ENCODE measurements around the gene SRP19. TPM values are rescaled to one million over a fixed set of nuclear protein-coding genes. Genes with fewer than 3 reads are reported as not detected.

SRP19 gene
- total and polyA plus RNA-seq, 9 of the 15 experiments (the other 6 are each of a cell fraction or from before 2014, with no cell fraction given), result 52.3 to 357 (median 146) TPM

DNA sequence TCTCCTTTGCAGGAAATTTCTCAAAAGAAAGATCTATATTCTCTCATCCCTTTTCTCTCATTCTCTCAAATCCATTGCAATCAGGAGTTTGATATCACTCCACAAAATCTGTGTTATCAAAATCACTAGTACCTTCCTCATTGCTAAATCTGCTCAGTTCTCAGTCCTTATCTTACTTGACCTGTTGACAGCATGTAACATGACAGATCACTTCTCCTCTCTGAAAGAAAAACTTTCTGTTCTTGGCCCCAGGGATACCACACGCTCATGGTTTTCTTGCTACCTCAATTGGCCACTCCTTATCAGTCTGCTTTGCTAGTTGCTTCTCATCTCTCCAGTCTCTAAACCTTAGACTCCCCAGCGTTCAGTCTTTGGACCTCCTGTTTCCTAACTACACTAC is 22.1 kb downstream of the SRP19 start (continued):
- TF ChIP-seq ELF1 (tag; IDR thresholded peaks at IDR 0.05) (no peak), SLC30A9 (CRISPR knock-in tag; IDR thresholded peaks at IDR 0.05) (no peak), GTF2A2 (tag; IDR thresholded peaks at IDR 0.05) (no peak), HNRNPLL (IDR thresholded peaks at IDR 0.05; ENCODE audit: low read depth, low read length, poor library complexity, severe bottlenecking) (no peak), SAFB (IDR thresholded peaks at IDR 0.05; ENCODE audit: borderline replicate concordance, low read depth, low read length) (no peak), ZC3H11A (IDR thresholded peaks at IDR 0.05; ENCODE audit: low read depth, low read length) (no peak), TCF3 (CRISPR knock-in tag; IDR thresholded peaks at IDR 0.05) (peak; percentile 53), PCBP2 (IDR thresholded peaks at IDR 0.05; ENCODE audit: low read depth, low read length, poor library complexity, severe bottlenecking) (no peak), MECOM (CRISPR knock-in tag; IDR thresholded peaks at IDR 0.05) (no peak), TAF7 (tag; IDR thresholded peaks at IDR 0.05) (no peak), DDX20 (tag; IDR thresholded peaks at IDR 0.05; ENCODE audit: low read depth) (no peak), MTA2 (IDR thresholded peaks at IDR 0.05; ENCODE audit: low read depth) (peak; percentile 22; the same call in 1 of the 2 replicates), ZSCAN29 (IDR thresholded peaks at IDR 0.05) (no peak), HDGF (IDR thresholded peaks at IDR 0.05) (no peak), NR1H2 (CRISPR knock-in tag; IDR thresholded peaks at IDR 0.05) (no peak), ZNF76 (CRISPR knock-in tag; IDR thresholded peaks at IDR 0.05; ENCODE audit: borderline replicate concordance) (no peak), HDAC1 (IDR thresholded peaks at IDR 0.05) (peak; percentile 30 to 94; a peak in 2 of 4 replicates), CBX8 (IDR thresholded peaks at IDR 0.05; ENCODE audit: borderline replicate concordance, extremely low read depth, low read depth, low read length, poor library complexity, severe bottlenecking) (no peak), CBFA2T2 (conservative IDR thresholded peaks at IDR 0.05) (0 out of 2 replicates have a peak, but pooled peaks have one; percentile 9), CAMTA2 (CRISPR knock-in tag; conservative IDR thresholded peaks at IDR 0.05) (no peak), ZNF644 (tag; IDR thresholded peaks at IDR 0.05; ENCODE audit: low read depth) (no peak)
- TF ChIP-seq, protein P1, sequence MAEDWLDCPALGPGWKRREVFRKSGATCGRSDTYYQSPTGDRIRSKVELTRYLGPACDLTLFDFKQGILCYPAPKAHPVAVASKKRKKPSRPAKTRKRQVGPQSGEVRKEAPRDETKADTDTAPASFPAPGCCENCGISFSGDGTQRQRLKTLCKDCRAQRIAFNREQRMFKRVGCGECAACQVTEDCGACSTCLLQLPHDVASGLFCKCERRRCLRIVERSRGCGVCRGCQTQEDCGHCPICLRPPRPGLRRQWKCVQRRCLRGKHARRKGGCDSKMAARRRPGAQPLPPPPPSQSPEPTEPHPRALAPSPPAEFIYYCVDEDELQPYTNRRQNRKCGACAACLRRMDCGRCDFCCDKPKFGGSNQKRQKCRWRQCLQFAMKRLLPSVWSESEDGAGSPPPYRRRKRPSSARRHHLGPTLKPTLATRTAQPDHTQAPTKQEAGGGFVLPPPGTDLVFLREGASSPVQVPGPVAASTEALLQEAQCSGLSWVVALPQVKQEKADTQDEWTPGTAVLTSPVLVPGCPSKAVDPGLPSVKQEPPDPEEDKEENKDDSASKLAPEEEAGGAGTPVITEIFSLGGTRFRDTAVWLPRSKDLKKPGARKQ (CRISPR knock-in tag; IDR thresholded peaks at IDR 0.05), result no peak
- TF ChIP-seq, protein P2, sequence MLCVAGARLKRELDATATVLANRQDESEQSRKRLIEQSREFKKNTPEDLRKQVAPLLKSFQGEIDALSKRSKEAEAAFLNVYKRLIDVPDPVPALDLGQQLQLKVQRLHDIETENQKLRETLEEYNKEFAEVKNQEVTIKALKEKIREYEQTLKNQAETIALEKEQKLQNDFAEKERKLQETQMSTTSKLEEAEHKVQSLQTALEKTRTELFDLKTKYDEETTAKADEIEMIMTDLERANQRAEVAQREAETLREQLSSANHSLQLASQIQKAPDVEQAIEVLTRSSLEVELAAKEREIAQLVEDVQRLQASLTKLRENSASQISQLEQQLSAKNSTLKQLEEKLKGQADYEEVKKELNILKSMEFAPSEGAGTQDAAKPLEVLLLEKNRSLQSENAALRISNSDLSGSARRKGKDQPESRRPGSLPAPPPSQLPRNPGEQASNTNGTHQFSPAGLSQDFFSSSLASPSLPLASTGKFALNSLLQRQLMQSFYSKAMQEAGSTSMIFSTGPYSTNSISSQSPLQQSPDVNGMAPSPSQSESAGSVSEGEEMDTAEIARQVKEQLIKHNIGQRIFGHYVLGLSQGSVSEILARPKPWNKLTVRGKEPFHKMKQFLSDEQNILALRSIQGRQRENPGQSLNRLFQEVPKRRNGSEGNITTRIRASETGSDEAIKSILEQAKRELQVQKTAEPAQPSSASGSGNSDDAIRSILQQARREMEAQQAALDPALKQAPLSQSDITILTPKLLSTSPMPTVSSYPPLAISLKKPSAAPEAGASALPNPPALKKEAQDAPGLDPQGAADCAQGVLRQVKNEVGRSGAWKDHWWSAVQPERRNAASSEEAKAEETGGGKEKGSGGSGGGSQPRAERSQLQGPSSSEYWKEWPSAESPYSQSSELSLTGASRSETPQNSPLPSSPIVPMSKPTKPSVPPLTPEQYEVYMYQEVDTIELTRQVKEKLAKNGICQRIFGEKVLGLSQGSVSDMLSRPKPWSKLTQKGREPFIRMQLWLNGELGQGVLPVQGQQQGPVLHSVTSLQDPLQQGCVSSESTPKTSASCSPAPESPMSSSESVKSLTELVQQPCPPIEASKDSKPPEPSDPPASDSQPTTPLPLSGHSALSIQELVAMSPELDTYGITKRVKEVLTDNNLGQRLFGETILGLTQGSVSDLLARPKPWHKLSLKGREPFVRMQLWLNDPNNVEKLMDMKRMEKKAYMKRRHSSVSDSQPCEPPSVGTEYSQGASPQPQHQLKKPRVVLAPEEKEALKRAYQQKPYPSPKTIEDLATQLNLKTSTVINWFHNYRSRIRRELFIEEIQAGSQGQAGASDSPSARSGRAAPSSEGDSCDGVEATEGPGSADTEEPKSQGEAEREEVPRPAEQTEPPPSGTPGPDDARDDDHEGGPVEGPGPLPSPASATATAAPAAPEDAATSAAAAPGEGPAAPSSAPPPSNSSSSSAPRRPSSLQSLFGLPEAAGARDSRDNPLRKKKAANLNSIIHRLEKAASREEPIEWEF (CRISPR knock-in tag; IDR thresholded peaks at IDR 0.05), result no peak
- TF ChIP-seq, protein P3, sequence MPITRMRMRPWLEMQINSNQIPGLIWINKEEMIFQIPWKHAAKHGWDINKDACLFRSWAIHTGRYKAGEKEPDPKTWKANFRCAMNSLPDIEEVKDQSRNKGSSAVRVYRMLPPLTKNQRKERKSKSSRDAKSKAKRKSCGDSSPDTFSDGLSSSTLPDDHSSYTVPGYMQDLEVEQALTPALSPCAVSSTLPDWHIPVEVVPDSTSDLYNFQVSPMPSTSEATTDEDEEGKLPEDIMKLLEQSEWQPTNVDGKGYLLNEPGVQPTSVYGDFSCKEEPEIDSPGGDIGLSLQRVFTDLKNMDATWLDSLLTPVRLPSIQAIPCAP (CRISPR knock-in tag; IDR thresholded peaks at IDR 0.05; ENCODE audit: borderline replicate concordance), result no peak
